Neural cell (in vitro differentiated cells): Measurements from ENCODE around the gene TXNDC17. TPM values are rescaled to one million over a fixed set of nuclear protein-coding genes. Genes with fewer than 3 reads are reported as not detected.

ENCODE experiments used
- H2AFZ ChIP-seq: fragments of 200-600, 300-800 bp; sonication (generic), shearing (Covaris generic); 2 replicates; pipeline ENCODE4 v1.6.0; 2014; ENCODE audit warnings: low read depth, mild to moderate bottlenecking, antibody characterized with exemption, low read length, moderate library complexity
- H3F3A ChIP-seq: fragments of 200-600 bp; shearing (Covaris generic); 2 replicates; pipeline ENCODE4 v1.6.1; 2016; ENCODE audit warnings: mild to moderate bottlenecking, moderate library complexity, mixed read lengths, antibody characterized with exemption, low read length; ENCODE audit not compliant: insufficient read depth, poor library complexity, severe bottlenecking
- H3K27ac ChIP-seq: fragments of 200-600, 300-800 bp; sonication (generic), shearing (Covaris generic); 2 replicates; pipeline ENCODE4 v1.5.1; 2014; ENCODE audit warnings: mild to moderate bottlenecking, low read length, moderate library complexity
- H3K27me3 ChIP-seq: fragments of 300-800, 200-600 bp; sonication (generic), shearing (Covaris generic); 2 replicates; pipeline ENCODE4 v1.6.0; 2014; ENCODE audit warnings: mild to moderate bottlenecking, low read depth, low read length, moderate library complexity; ENCODE audit not compliant: insufficient read depth
- H3K36me3 ChIP-seq: fragments of 300-800, 200-600 bp; sonication (generic), shearing (Covaris generic); 2 replicates; pipeline ENCODE4 v1.5.1; 2014; ENCODE audit warnings: mild to moderate bottlenecking, antibody characterized with exemption, low read length, moderate library complexity; ENCODE audit not compliant: insufficient read depth
- H3K4me2 ChIP-seq: fragments of 300-800, 200-600 bp; sonication (generic), shearing (Covaris generic); 2 replicates; pipeline ENCODE4 v1.6.0; 2014; ENCODE audit warnings: mild to moderate bottlenecking, low read length
- H3K4me3 ChIP-seq: fragments of 300-800, 200-600 bp; sonication (generic), shearing (Covaris generic); 2 replicates; pipeline ENCODE4 v1.5.1; 2014; ENCODE audit warnings: mild to moderate bottlenecking, low read length, moderate library complexity
- H3K79me2 ChIP-seq: fragments of 200-600 bp; shearing (Covaris generic); replicated peaks from 2 replicates; pipeline ENCODE4 v1.6.0; 2014; ENCODE audit warnings: mild to moderate bottlenecking, low read length, moderate library complexity; ENCODE audit not compliant: insufficient read depth
- H3K9ac ChIP-seq: fragments of 300-800, 200-600 bp; sonication (generic), shearing (Covaris generic); 2 replicates; pipeline ENCODE4 v1.6.1; 2016; ENCODE audit warnings: mild to moderate bottlenecking, low read length, mixed read lengths
- H3K9me2 ChIP-seq: fragments of 200-600 bp; shearing (Covaris generic); 2 replicates; pipeline ENCODE4 v1.6.1; 2016; ENCODE audit warnings: mild to moderate bottlenecking, low read length, mixed read lengths; ENCODE audit not compliant: insufficient read depth
- H3K9me3 ChIP-seq: fragments of 200-600, 300-800 bp; sonication (generic), shearing (Covaris generic); 2 replicates; pipeline ENCODE4 v1.6.1; 2016; ENCODE audit warnings: mild to moderate bottlenecking, mixed run types, low read length, moderate library complexity, mixed read lengths
- H4K20me1 ChIP-seq: fragments of 200-600 bp; shearing (Covaris generic); 2 replicates; pipeline ENCODE4 v1.6.1; 2016; ENCODE audit warnings: mild to moderate bottlenecking, mixed run types; ENCODE audit not compliant: insufficient read depth
- CTCF ChIP-seq: fragments of 450-650 bp; IDR thresholded peaks from 2 replicates; pipeline ENCODE4 v1.5.1; 2014; ENCODE audit warnings: antibody characterized with exemption, mild to moderate bottlenecking, moderate library complexity; ENCODE audit not compliant: poor library complexity, severe bottlenecking
- EP300 ChIP-seq: fragments of 450-650 bp; conservative IDR thresholded peaks from 2 replicates; pipeline ENCODE4 v1.6.1; 2014; ENCODE audit warnings: antibody characterized with exemption, mild to moderate bottlenecking, moderate library complexity; ENCODE audit not compliant: poor library complexity, severe bottlenecking
- EZH2 ChIP-seq: fragments of 200-600, 300-800 bp; shearing (Covaris generic), sonication (generic); IDR thresholded peaks from 2 replicates; pipeline ENCODE4 v1.6.1; 2014; ENCODE audit warnings: antibody characterized with exemption, low read length, borderline replicate concordance, mild to moderate bottlenecking; ENCODE audit not compliant: insufficient read depth, poor library complexity, severe bottlenecking
- MXI1 ChIP-seq: fragments of 450-650 bp; conservative IDR thresholded peaks from 2 replicates; pipeline ENCODE4 v1.6.1; 2014; ENCODE audit warnings: antibody characterized with exemption, mild to moderate bottlenecking; ENCODE audit not compliant: poor library complexity, severe bottlenecking
- POLR2AphosphoS5 ChIP-seq: IDR thresholded peaks from 2 replicates; pipeline ENCODE4 v1.6.1; 2012
- RAD21 ChIP-seq: fragments of 450-650 bp; conservative IDR thresholded peaks from 2 replicates; pipeline ENCODE4 v1.6.1; 2014; ENCODE audit warnings: antibody characterized with exemption, mild to moderate bottlenecking, moderate library complexity
- REST ChIP-seq: IDR thresholded peaks from 2 replicates; pipeline ENCODE4 v1.6.1; 2012; ENCODE audit warnings: borderline replicate concordance
- SMC3 ChIP-seq: fragments of 450-650 bp; conservative IDR thresholded peaks from 2 replicates; pipeline ENCODE4 v1.6.1; 2014; ENCODE audit warnings: antibody characterized with exemption, mild to moderate bottlenecking, moderate library complexity; ENCODE audit not compliant: poor library complexity
- TAF1 ChIP-seq: IDR thresholded peaks from 2 replicates; pipeline ENCODE4 v1.6.1; 2012; ENCODE audit warnings: low read depth
- polyA plus RNA-seq: library from polyadenylated mRNA; depleted of rRNA; stranded (reverse); fragments of >200 nt; gene quantifications from 2 replicates; pipeline ENCODE4 v1.2.3, GENCODE V29; 2014

Gene TXNDC17
- polyA plus RNA-seq, 1 donor from 2014 or later: 216 TPM

GRCh38 chr17:6660101-6660500, 19.2 kb downstream of the TXNDC17 start:
- Histone ChIP-seq H3F3A (no peaks in the 10 kb centered on the region), H2AFZ (no peak overlapping the region), H3K4me2 (no peak overlapping the region), H3K9me2 (no peaks in the 10 kb centered on the region), H3K9ac (no peak overlapping the region), H3K4me3 (no peak overlapping the region), H3K27ac (no peak overlapping the region), H3K79me2 (no peaks in the 10 kb centered on the region), H3K9me3 (no peaks in the 10 kb centered on the region), H3K27me3 (peaks cover 19% of the 10 kb centered on the region), H4K20me1 (no peaks in the 10 kb centered on the region), H3K36me3 (no peaks in the 10 kb centered on the region)
- TF ChIP-seq MXI1 (no peak), TAF1 (no peak), REST (no peak), RAD21 (no peak), SMC3 (no peak), POLR2AphosphoS5 (no peak), CTCF (no peak), EZH2 (no peak), EP300 (no peak)

GRCh38 chr17:6660805-6661463, 20.1 kb downstream of the TXNDC17 start:
- no peaks in the 10 kb centered on the region for H3K9me2 ChIP-seq
- no peaks in the 10 kb centered on the region for H3F3A ChIP-seq
- no peak overlapping the region for H2AFZ ChIP-seq
- H3K4me2 ChIP-seq: no peak overlapping the region
- no peak overlapping the region for H3K4me3 ChIP-seq
- H4K20me1 ChIP-seq: no peaks in the 10 kb centered on the region
- H3K9ac ChIP-seq: no peak overlapping the region
- H3K9me3 ChIP-seq: no peaks in the 10 kb centered on the region
- TF ChIP-seq SMC3 (no peak), MXI1 (no peak), CTCF (no peak), REST (no peak), EZH2 (no peak)
- H3K27ac ChIP-seq: no peak overlapping the region
- H3K36me3 ChIP-seq: no peaks in the 10 kb centered on the region
- peaks cover 11% of the 10 kb centered on the region for H3K27me3 ChIP-seq
- no peaks in the 10 kb centered on the region for H3K79me2 ChIP-seq
